ENCODE measurements around the gene LAGE3.

The LAGE3 gene

GRCh38 chrX:154452823-154453222 lies 26.3 kb downstream of the LAGE3 start:
- no peak for DNase-seq

DNA sequence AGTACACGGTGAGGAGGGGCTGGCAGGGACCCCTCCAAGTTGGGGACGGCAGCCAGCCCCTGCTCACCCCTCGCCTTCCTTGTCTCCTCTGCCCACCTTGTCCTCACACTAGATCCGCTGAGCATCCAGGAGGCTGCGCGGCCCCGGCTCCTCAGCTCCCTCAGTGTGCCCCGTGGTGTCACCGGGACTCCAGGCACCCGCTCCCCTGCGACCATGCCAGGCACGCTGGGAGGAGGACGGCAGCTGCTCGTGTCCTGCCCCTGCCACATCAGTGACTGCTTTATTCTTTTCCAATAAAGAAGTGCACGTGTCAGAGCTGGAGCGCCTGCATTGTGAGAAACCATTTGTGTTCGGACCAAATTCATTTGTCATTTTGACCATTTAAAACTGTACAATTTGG lies 28.8 kb downstream of the LAGE3 start:
- no peak for DNase-seq

DNA sequence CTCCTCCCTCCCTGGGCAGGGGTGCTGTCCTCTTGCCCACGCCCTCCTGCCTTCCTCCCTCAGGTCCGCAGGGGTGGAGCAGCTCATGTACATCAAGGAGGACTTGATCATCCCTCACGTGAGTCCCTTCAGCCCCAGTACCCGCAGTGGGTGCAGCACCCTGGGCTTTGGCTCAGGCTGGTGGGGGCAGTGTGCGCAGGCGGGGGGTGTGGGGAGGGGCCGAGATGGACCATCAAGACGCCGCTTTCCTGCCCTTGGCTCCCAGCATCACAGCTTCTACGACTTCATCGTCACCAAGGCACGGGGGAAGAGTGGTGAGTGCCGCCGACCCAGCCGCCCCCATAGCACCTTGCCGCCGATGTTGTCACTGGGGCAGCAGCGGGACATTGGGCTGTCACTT lies 29.5 kb downstream of the LAGE3 start:
- DNase-seq, result no peak

GRCh38 chrX:154448484-154448883 lies 30.6 kb downstream of the LAGE3 start:
- DNase-seq, result no peak

DNA sequence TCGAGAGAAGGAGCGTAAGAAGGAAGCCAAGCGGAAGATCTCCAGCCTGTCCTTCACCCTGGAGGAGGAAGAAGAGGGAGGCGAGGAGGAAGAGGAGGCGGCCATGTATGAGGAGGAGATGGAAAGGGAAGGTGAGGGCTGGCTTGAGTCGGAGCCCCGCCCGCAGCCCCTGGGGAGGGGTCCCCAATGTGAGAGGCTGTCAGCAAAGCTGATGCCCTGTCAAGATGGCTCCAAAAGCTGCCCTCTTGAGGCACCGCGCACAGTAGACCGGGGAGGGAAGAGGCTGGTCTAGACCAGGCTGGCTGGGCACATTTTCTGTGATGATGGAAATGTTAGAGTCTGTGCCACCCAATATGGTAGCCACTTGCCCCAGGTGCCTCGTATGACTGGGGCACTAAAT lies 32.7 kb downstream of the LAGE3 start:
- no peak for DNase-seq

GRCh38 chrX:154445776-154446175 lies 33.3 kb downstream of the LAGE3 start:
- DNase-seq, result no peak

DNA sequence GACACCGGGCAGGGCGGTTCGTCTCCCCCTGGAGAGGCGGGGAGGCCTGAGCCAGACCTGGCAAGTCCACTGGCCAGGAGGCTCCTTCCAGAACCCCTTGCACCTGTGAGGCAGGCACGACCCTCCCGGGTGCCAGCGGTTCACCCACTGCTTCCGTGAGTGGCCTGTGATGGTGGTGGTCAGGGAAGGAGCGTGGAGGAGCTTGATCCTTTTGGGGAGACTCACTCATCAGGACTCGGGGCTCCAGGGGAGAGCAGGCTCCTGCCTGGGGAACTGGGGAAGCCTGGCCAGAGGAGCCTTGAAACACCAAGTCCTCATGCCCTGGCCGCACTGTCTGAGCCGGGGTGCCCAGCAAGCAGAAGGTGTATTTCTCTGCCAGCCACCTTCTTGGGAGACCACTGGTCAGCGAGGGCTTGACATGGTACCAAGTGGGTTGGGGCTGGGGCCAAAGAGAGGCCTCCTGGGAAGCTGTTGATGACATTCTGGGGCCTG lies 34.3 kb downstream of the LAGE3 start:
- DNase-seq, result no peak

GRCh38 chrX:154443992-154444754 lies 34.9 kb downstream of the LAGE3 start, which contains the start of gene FAM50A:
Gene FAM50A (plus strand): TSS chrX:154444141. CDS start chrX:154444236, 95 bp downstream.
- no peak for DNase-seq

GRCh38 chrX:154443479-154443910 lies 35.6 kb downstream of the LAGE3 start:
- DNase-seq, result no peak

GRCh38 chrX:154441984-154442707 lies 36.9 kb downstream of the LAGE3 start:
- no peak for DNase-seq

DNA sequence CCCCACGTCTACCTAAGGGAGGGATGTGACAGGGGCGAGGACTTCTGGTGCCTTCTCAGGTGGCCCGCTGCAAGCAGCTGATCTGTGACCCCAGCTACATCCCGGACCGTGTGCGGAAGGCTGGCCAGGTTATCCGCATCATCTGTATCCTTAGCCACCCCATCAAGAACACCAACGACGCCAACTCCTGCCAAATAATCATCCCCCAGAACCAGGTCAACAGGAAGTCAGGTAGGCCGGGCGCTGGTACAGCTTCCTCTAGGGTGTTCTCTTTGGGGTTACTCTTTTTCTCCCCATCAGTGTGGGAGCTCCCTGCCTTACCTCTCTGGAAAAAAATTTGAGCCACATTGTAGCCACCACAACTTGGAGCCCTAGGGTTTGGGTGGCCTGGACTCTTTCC lies 37.5 kb downstream of the LAGE3 start:
- no peak for DNase-seq

- no peak for DNase-seq
These were observed 38.3 kb downstream of the LAGE3 start for GRCh38 chrX:154440623-154441357.

DNA sequence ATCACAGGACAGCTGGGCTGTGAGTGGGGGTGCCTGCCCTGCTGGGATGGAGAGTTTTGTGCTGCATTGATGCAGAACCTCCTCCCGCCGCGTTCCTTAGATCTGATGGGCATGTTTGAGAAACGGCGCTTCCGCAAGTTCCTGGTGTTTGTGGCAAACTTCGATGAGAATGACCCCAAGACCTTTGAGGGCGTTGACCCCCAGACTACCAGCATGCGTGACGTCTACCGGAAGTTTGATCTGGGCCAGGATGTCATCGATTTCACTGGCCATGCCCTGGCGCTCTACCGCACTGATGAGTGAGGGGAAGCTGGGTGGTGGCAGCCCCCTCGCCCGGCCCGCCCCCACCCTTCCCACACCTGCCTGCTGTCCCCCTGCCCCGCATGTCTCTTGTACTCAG lies 39.2 kb downstream of the LAGE3 start:
- no peak for DNase-seq

DNA sequence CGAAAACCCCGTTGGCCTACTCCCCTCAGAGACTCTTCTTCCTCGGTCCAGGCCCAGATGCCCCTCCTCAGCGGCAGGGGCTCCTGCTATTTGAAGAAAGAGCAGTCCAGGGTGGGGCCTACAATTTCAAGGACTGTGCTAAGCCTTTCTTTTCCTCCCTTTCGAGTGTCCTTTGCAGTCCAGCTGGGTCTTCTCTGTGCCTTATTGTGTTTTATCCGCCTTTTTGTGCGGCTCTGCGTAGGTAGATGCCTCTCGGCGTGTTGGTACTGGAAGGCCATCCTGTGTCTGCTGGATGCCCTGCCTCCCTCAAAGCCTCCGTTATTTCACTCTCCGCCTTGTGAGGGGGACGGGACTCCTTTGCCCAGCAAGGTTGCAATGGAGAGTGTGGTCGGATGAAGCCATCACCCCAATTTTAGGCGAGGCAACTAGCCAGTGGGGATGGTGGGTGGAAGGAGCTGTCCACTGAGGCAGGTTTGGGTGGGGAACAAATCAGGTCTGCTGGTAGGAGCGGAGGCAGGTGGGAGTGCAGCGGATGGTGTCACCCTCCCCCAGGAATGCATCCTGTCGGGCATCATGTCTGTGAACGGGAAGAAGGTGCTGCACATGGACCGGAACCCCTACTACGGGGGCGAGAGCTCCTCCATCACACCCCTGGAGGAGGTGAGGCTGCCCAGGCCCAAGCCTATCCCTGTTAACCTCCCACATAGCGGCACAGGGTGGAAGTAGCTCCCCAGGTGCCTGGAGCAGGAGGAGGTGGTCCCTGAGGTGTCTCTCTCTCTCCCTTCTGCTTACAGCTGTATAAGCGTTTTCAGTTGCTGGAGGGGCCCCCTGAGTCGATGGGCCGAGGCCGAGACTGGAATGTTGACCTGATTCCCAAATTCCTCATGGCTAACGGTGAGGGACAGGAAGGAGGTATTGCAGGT lies 40.8 kb downstream of the LAGE3 start:
- no peak for DNase-seq

DNA sequence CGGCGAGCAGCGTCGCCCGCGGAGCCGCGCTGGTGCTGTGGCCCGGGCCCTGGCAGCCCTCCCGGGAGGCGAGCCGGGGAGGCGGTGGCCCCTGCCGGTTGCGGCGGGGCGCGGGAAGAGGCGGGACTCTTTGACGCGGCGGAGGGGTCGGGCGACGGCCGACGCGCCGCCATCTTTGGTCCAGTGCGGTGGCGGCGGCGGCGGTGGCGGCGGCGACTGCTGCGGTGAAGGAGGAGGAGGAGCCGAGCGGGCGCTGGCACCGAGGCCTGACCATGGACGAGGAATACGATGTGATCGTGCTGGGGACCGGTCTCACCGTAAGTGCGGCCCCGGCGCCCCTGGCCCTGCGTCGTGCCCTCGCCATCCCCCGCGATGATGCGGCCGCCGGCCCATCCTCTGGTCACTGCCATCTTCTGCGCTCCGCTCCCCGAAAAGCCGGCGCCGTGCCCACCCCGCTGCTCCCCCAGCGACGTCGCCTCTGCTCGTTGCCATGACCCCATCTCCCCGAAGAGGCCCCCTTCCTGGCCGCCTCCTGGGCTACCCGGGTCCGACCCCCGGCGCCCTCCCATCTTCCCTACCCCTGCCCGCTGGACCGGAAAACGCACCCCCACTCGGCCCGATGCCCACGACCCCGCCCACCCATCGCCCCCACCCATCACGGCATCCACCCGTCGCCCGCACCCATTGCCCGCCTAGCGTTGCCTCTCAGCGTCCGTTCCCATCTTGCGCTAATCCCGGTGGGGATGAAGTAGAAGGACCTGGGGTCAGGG lies 41.9 kb downstream of the LAGE3 start, which contains the start of gene GDI1:
Gene GDI1 (plus strand): TSS at position 172 of the 770 bp plus-strand sequence. CDS start 101 bp downstream, at position 273.
- no peak for DNase-seq

DNA sequence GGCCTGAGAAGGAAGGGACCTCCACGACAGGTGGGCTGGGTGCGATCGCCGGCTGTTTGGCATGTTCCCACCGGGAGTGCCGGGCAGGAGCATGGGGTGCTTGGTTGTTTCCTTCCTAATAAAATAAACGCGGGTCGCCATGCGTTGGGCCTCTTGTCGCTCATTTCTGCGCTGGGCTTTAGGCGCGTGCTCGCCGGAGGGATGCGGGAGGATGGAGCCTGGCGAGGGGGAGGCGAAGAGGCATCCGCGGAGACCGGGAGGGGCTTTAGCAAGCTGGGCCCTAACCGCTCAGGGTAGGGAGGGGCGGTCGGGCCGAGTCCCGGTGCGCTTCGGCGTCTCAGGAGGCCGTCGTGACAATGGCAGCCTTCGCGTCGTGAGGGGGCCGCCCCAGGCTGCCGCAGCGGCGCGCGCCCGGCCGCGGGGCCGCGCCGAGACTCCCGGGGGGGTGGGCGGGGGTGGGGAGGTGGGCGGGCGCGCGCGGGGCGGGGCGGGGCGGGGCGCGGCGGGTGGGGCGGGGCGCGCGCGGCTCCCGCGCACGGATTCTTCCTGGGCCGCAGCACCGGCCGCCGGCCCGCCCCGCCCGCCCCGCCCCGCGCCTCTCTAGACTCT lies 42.6 kb downstream of the LAGE3 start:
- no peak for DNase-seq

DNA sequence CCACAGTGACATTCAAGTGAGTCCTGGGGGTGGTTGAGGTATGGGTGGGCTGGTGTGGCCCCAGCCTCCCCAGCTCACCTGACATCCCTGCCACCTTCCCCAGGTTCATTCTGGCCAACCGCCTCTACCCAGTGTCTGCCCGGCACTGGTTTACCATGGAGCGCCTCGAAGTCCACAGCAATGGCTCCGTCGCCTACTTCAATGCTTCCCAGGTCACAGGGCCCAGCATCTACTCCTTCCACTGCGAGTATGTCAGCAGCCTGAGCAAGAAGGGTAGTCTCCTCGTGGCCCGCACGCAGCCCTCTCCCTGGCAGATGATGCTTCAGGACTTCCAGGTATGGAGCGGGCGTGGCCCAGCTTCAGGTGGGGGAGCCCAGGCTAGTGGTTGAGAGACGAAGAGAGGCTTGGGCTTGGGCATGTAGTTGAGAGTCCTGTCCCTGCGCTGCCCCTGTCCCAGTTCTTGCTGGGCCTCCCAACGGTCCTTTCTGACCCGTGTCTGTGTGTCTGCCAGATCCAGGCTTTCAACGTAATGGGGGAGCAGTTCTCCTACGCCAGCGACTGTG lies 43.8 kb downstream of the LAGE3 start:
- DNase-seq, result no peak

DNA sequence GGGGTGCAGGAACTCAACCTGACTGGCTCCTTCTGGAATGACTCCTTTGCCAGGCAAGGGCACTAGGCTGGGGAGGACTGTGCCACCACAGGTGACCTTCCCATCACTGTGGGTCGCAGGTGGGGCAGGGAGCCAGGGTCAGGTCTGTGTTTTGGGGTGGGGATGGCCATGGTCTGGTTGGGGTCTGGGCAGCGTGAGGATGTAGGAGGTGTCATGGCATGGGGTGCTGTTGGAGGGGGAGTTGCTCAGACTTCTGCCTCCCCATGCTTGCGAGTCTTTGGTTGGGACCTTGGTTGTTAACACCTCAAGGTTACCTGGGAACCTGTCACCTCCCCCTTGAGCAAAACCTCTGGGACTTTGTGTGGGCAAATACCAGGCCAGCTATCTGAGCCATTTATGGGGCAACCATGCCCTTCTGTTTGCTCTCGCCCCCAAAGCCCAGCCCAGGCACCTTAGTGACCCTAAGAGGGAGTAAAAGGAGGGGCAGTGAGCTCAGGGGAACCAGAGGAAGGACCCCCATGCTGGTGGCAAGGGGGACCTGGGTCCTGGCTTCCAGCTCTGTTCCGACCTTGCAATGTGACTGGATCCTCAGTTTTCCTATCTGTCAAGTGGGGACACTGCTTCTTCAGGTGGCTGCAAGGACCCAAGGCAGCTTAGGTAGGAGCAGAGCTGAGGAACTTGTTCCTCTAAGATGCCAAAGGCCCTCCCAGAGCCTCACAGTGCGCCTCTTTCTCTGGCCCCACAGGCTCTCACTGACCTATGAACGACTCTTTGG lies 44.5 kb downstream of the LAGE3 start:
- no peak for DNase-seq

GRCh38 chrX:154433605-154434004 lies 45.5 kb downstream of the LAGE3 start:
- no peak for DNase-seq

DNA sequence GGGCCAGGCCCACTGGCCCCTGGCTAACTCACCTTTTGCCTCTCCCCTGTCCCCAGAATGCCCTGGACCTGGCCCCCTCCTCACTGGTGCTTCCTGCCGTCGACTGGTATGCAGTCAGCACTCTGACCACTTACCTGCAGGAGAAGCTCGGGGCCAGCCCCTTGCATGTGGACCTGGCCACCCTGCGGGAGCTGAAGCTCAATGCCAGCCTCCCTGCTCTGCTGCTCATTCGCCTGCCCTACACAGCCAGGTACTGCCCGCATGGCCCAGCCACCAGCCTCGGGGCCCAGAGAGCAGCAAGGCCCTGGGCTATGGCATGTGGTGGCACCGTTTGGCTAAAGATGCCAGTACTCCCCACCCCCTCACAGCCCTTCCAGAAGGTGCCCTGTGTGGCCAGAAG lies 46.9 kb downstream of the LAGE3 start:
- no peak for DNase-seq

Data from NCI-H524 treated with DMSO at 0.1 percent for 48 hours (cell line).